GM21529 (cell line): ENCODE results near the gene EPAS1.

Source experiments
- ATAC-seq: cut with Tn5 transposase; IDR thresholded peaks from one replicate; pipeline ENCODE4 v1.9.1; 2021; ENCODE audit not compliant: unreplicated experiment

The EPAS1 gene

GRCh38 chr2:46319711-46320110 is 22.5 kb downstream of the EPAS1 start:
- no peak for ATAC-seq

GRCh38 chr2:46320141-46320567 is 22.9 kb downstream of the EPAS1 start:
- no peak for ATAC-seq

- ATAC-seq = no peak
Measured at GRCh38 chr2:46323730-46324129, 26.5 kb downstream of the EPAS1 start.

DNA sequence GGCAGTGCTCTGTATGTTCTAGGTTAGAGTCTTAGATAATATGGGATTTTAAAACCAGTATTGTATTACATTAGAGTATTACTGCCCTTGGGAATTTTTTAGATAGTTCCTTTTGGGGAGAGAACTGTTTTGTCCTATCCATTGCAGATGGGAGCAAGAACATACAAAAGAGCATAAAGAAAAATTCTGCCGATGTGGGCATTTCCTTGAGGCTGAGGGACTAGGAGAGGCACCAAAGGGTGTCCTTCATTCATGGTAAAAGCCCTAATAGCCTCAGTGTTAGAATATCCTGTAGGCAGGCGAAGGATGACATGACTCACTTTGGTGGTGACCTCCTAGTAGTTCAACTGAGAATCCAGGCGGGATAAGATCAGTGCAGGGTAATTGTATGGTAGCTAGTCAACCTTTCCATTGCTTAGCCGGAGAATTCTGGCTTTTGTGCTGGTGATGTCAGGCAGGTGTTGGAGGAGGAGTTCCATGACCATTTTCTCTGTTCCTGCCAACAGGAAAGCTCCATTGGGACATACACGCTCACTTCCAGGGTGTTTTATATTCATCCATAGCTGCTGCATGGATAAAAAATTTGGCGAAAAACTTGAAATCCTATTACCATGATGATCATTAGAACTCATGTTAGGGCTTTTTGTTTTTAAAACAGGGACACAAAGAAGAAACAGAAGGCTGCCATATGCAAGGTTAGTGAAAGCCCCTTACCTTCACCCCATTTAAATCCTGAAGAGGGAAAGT is 28.1 kb downstream of the EPAS1 start:
- no peak for ATAC-seq

DNA sequence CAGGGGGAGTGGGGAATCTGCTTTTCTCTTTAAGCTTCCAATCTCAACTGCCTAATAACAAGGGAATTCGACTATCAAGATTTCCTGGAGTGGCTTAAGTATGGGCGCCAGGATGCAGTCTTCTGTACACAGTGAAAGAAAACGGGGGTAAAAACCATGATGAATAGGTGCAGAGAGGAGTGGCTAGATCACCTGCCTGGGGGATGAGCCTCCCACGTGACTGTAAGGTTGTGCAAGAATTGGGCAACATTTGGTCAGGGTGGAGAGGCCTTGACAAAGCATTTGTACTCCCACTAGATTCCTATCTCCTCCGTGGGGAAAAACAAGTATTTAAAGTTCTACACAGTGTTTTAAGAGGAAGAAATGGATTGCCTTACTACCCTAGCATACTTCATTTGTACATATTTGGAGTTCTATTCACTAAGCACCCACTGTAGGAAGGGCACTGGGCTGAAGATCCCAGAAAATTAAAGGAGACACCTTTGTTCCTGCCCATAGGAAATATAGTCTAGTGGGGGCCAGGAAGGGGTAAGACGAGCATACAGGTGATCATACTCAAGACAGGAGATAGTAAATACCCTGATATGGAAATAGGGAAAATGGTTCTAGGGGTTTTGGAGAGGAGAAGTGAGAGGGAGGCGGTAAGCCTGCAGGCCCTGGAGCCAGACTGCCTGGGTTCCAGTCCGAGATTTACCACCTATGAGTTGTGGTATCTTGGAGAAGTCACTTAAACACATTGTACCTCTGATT is 29.2 kb downstream of the EPAS1 start:
- no peak for ATAC-seq

GRCh38 chr2:46327627-46328026 is 30.4 kb downstream of the EPAS1 start:
- ATAC-seq = no peak

DNA sequence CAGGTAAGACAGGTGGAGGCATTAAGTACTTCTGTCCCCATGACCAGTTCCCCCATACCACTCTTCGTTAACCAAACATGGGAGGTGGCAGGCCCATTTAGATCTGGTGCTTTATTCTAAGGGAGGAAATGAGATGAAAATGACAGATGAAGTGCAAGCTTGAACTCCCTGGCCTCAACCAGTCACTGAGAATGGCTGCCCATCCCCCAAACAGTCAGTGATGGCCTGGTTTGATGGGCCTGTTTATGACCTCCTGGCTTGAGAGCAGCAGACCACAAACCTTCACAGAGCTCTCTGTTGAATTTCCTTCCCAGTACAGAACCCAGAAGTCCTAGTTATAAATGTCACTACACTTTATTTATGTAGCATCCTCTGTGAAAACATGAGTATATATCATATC is 31.1 kb downstream of the EPAS1 start:
- ATAC-seq = no peak

- no peak for ATAC-seq
Measured at GRCh38 chr2:46328829-46329228, 31.6 kb downstream of the EPAS1 start.

DNA sequence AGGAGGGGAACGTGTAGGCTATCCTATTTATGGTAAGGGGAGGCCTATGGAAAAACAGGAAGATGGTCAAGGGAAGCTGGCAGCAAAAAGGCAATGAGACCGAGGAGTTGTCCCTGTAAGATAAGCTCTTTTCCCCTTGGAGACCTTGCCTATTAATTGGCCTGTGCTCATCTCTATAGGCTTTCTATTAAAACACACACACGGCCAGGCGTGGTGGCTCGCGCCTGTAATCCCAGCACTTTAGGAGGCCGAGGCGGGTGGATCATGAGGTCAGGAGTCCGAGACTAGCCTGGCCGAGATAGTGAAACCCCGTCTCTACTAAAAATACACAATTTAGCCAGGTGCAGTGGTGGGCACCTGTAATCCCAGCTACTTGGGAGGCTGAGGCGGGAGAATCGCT is 32.1 kb downstream of the EPAS1 start:
- ATAC-seq = no peak

DNA sequence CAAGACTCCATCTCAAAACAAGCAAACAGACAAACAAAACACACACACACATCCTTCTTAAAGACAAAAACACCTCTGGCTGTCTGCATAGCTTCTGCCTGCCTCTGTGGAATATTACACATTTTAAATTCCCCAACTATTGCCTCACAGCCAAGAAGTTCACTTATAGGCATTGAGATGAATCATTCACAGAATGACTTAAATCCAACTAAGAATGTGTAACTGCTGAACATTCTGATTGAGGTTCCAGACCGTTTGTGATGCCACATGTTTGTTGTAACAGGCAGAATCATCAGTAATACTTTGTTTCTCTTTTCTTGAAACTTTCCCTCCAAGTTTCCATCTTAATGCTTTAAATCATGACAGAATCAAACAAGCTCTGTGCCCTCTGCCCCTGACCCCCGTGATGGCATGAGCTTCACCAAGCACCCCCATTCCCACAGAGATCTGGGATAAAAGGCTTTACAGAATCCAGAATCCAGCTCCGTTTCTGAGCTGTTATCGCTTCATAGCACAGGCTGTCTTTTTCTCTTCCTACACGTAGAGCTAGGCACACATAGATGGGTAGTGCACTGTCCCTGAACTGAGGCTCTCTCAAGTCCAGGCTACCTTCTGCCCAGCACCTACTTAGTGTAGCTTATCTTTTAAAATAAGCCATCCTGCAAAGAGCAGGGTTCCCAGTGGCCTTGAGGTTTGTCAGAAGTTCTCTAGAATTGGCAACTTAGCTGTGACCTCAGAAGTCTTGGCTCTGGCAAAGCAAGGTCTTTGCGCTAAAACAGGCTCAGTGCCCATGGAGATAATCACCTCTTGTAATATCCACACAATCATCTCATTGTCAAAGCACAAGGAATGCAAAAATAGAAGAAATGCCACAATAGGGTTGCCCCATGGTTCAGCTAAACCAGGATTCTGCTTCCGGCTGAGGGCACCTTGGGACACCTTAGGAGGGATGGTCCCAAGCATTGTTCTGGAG is 32.9 kb downstream of the EPAS1 start:
- ATAC-seq = no peak

DNA sequence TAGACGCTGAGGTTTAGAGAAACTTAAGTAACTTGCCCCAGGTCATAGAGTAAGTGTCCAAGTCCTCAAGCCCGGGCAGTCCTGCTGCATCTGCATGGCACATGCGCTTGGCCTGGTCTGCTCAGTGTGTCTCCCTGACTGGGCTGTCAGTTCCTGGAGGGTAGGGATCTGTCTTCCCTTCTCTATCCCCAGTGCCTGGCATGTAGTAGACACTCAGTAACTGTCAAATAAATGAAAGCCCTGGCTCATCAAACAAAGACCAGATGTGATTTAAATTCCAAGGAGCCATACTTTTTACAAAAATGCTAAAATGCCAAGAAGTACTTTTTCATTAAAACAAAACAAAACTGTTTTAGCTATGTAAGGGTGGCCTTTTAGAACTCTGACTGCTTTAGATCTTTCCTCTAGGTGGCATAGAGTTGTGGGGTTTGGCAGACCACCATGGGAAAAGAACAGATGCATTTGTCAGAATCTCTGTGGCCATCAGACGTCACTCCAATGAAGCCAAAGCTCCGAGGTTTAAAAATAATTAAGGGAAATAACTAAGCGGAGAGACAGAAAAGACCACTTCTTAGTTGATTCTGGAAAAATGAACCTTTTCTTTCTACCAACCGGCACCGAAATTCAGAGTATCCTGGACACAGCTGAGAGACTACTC is 34.0 kb downstream of the EPAS1 start:
- no peak for ATAC-seq

DNA sequence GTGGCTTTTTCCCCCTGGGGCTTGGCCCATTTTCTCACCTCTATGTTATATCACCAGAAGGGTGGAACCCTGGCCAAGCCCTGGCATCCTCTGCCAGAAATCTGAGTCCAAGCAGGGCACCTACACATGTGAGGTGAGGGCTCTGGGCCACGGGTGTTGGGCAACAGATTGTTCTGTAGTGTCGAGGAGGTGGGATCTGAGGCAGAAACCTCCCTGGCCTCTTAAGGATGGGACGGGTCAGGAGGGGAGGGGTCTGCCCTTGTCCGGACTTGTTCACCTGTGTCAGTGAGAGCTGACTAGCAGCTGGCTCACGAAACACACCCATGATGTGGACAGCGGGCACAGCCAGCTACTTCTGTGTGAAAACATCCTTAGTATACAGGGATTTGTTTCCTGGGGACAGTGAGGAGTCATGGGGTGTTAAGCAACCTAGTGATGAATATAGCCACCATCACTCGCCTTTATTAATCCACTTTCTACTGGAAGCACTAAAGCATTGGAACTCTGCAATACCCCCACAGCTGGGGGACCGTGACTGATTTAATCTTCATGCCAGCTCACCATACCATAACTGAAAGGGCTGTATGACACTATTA is 35.6 kb downstream of the EPAS1 start:
- no peak for ATAC-seq

GRCh38 chr2:46333912-46334311 is 36.7 kb downstream of the EPAS1 start:
- no peak for ATAC-seq

DNA sequence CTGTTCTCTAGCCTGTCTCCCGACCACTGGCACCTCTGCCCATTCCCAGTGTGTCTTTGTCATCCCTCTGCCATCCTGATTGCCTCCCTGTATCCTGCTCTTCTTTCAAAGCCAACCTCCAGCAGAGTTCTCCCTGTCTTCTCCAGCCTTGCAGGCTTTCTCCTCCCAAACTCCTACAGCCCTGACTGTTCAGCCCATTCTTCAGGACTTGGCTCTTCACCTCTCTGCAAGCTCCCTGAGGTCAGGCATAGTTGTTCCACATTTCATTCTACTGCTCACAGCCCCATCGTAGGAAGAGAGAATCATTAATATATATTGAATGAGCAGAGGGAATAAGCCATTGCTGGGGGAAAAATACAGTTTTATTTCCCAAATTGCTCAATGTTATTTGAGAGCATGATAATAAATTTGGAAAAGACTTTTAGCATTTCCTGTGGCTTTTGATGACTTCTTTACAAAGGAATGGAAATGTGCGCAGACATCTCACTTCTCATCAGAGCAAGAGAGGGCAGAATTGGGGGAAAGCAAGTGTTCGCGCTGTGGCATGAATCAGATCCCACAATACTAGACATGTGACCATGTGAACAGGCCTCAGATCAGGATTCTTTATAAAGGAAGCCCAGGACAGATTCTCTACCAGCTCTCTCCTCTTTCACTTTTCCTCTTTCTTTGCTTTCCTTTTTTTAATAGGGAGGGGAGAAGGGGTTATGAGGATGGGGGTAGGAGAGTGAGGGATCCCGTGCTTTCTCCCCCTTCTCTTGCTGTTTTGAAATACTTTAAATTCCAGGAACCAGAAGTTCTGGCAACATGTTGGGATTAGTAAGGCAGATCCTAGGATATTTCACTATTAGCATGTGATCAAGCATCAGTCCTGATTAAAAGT is 37.4 kb downstream of the EPAS1 start:
- no peak for ATAC-seq

GRCh38 chr2:46335391-46336282 is 38.4 kb downstream of the EPAS1 start:
- no peak for ATAC-seq

DNA sequence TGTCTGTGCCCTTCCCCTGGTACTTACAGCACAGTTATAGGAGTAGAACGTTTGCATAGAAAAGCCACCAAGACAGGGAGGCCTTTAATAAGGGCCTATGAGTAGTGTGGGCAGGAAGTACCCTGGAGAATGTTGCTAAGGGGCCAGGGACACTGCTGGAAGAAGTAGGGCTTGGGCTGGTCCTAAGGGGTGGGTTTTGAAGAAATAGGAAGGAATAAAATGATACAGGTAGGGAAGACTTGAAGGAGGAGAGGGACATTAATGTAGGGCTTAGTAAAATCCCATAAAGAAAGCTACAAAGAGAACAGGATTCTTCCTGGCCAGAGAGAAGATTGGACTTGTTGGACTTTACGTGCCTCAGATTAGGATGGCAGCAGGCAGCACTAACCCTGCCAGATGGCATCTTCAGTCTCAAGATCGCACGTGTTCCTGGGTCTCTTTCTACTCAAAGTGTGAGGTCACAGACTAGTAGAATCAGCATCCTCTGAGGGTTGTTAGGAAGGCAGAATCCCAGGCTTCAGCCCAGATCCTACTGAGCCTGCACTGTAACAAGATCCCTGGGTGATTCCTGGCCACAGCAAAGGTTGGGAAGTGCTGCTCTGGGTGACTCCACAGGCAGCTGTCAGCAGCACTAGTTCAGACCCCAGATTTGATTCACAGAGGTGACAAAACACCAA is 39.2 kb downstream of the EPAS1 start:
- no peak for ATAC-seq

DNA sequence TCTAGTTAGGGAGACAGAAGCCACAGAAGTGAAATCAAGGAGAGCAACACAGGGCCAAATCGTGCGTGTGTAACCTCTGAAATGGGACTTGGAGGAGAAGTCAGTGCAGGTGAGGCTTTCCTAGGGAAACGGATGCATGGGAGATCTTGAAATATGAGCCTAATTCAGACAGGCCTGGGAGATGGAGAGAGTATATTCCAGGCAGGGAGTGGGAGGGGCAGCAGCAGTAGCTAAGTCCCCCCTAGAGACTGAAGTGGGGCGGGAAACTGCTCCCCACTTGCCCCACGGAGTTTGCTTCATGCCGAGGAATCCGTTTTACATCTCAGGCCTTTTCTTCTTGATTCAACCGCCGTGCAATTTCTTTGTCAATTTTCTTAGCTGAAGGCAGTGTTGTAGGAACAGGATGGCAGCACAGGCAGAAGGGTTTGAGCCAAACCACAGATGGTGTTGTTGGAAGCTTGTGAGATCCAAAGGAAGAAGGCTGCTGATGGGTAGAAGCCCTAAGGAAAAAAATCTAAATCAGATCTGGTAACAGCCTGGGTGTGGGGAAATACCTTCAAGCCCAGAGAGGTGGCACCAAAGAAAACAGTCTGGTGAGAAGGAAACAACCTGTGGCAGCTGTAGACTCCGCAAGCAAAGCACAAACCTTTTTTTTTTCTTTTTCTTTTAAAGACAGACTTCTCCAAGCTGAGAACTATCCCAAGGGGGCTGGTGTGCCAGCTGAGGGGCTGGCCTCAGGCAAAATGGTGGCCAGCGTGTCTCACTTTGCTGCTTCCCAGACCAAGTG is 40.2 kb downstream of the EPAS1 start:
- ATAC-seq = no peak
